Measurements from ENCODE around the gene ZNF888. TPM values are rescaled to one million over a fixed set of nuclear protein-coding genes. Genes with fewer than 3 reads are reported as not detected.
"Not testable (repeated sequence)": the region's sequence is repeated elsewhere in the genome, so short reads cannot be mapped to it uniquely, and the experiment has no call there.

Gene ZNF888
- total RNA-seq, 1 donor from 2014 or later: 8.9 TPM

- peak overlapping the region; percentile 99 for H3K4me3 Mint-ChIP-seq
- peaks cover 11% of the 10 kb centered on the region for H3K36me3 Mint-ChIP-seq
- H3K27me3 Mint-ChIP-seq: no peaks in the 10 kb centered on the region
- H3K4me1 Mint-ChIP-seq (ENCODE audit: unreplicated experiment): peaks cover 30% of the 10 kb centered on the region
- peak overlapping the region; percentile 95 for H3K27ac Mint-ChIP-seq
- H3K9me3 Mint-ChIP-seq: peaks cover 7% of the 10 kb centered on the region
- DNase-seq (ENCODE audit: extremely low spot score, unreplicated experiment): peak; percentile 96
- no peak for TF ChIP-seq CTCF (conservative IDR thresholded peaks at IDR 0.05)
Measured at GRCh38 chr19:52942386-52943133, 19.3 kb upstream of the ZNF888 start.

GRCh38 chr19:52941941-52942385 is 18.7 kb upstream of the ZNF888 start:
- peaks cover 8% of the 10 kb centered on the region for H3K36me3 Mint-ChIP-seq
- peak overlapping the region; percentile 95 for H3K27ac Mint-ChIP-seq
- H3K9me3 Mint-ChIP-seq: peaks cover 7% of the 10 kb centered on the region
- H3K27me3 Mint-ChIP-seq: no peaks in the 10 kb centered on the region
- DNase-seq (ENCODE audit: extremely low spot score, unreplicated experiment): no peak
- H3K4me1 Mint-ChIP-seq (ENCODE audit: unreplicated experiment): peaks cover 30% of the 10 kb centered on the region
- H3K4me3 Mint-ChIP-seq: peak overlapping the region; percentile 99
- no peak for TF ChIP-seq CTCF (conservative IDR thresholded peaks at IDR 0.05)

GRCh38 chr19:52941523-52941922 is 18.3 kb upstream of the ZNF888 start:
- Mint-ChIP-seq H3K27ac (peak overlapping the region; percentile 95), H3K4me1 (ENCODE audit: unreplicated experiment) (peaks cover 30% of the 10 kb centered on the region), H3K4me3 (peak overlapping the region; percentile 99)
- DNase-seq (ENCODE audit: extremely low spot score, unreplicated experiment); H3K36me3 Mint-ChIP-seq; H3K27me3 Mint-ChIP-seq; H3K9me3 Mint-ChIP-seq: not testable (repeated sequence)

- Mint-ChIP-seq H3K4me3 (peak overlapping the region; percentile 99), H3K36me3 (peaks cover 10% of the 10 kb centered on the region), H3K4me1 (ENCODE audit: unreplicated experiment) (peaks cover 30% of the 10 kb centered on the region), H3K27ac (peak overlapping the region; percentile 95)
- not testable (repeated sequence) for H3K27me3 Mint-ChIP-seq; H3K9me3 Mint-ChIP-seq; DNase-seq (ENCODE audit: extremely low spot score, unreplicated experiment)
Measured at GRCh38 chr19:52940905-52941304, 17.7 kb upstream of the ZNF888 start.

- peaks cover 27% of the 10 kb centered on the region for H3K4me1 Mint-ChIP-seq (ENCODE audit: unreplicated experiment)
- peaks cover 16% of the 10 kb centered on the region for H3K36me3 Mint-ChIP-seq
- no peak for TF ChIP-seq CTCF (conservative IDR thresholded peaks at IDR 0.05)
- peaks cover 10% of the 10 kb centered on the region for H3K9me3 Mint-ChIP-seq
- no peaks in the 10 kb centered on the region for H3K27me3 Mint-ChIP-seq
- H3K4me3 Mint-ChIP-seq: peak overlapping the region; percentile 84
- H3K27ac Mint-ChIP-seq: peak overlapping the region; percentile 98
- no peak for DNase-seq (ENCODE audit: extremely low spot score, unreplicated experiment)
Measured at GRCh38 chr19:52938761-52939160, 15.5 kb upstream of the ZNF888 start.

- Mint-ChIP-seq H3K36me3 (peaks cover 23% of the 10 kb centered on the region), H3K4me1 (ENCODE audit: unreplicated experiment) (peaks cover 26% of the 10 kb centered on the region), H3K27me3 (no peaks in the 10 kb centered on the region), H3K9me3 (peaks cover 16% of the 10 kb centered on the region), H3K4me3 (peak overlapping the region; percentile 76), H3K27ac (peak overlapping the region; percentile 98)
- TF ChIP-seq CTCF (conservative IDR thresholded peaks at IDR 0.05): no peak
- DNase-seq (ENCODE audit: extremely low spot score, unreplicated experiment): no peak
Measured at GRCh38 chr19:52936954-52937325, 13.7 kb upstream of the ZNF888 start.

All from type B pancreatic cell (in vitro differentiated cells).